ENCODE results near the gene STMN1. TPM values are rescaled to one million over a fixed set of nuclear protein-coding genes. Genes with fewer than 3 reads are reported as not detected.

The STMN1 gene
- total and polyA plus RNA-seq, 2 of the 8 experiments (the other 6 are each of a cell fraction or from before 2014, with no cell fraction given): 116 to 564 TPM

DNA sequence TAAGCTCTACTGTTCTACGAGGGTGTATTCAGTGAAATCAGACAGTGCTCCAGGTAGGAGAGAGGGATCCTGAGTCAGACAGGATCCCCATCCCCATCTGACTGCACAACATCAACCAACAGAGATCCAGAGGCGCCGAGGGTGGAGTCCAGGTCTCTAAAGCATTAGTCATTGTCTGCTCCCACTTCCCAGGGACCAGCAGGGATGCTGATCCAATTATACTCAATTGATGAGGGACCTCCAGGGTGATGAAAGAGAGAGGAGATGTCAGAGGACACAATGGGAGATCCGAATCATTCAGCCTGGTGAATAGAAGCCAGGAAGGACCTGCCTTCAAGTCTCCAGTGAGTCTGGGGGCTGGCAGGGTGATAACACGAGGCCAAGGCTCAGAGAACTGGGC is 39.5 kb upstream of the STMN1 start (continued):
- no peak for TF ChIP-seq SP1 (IDR thresholded peaks at IDR 0.05; ENCODE audit: low read depth, low read length)

Measured in H1 (cell line).